HEK293T (cell line): ENCODE results near the gene RBFA.
A peak's percentile ranks its signal among the peaks of the same experiment; 100 is the strongest.

ENCODE experiments used
- CTCF ChIA-PET: fragments of 350-600 bp; formaldehyde crosslinking; extraction: SDS; loops from one replicate; lab custom pipeline; 2021; ENCODE audit warnings: antibody characterized with exemption, inconsistent platforms; lab: Yijun Ruan, JAX
- POLR2A ChIA-PET: fragments of 350-600 bp; formaldehyde crosslinking; extraction: SDS; loops from one replicate; lab custom pipeline; 2020; ENCODE audit warnings: antibody characterized with exemption, inconsistent platforms; lab: Yijun Ruan, JAX
- DNase-seq: peaks from one replicate; pipeline ENCODE4 v3.0.0; 2012; ENCODE audit warnings: mixed read lengths; ENCODE audit errors: extremely low spot score
- ARNT ChIP-seq: fragments of 450-650 bp; IDR thresholded peaks from 2 replicates; pipeline ENCODE4 v1.6.1; 2017; ENCODE audit warnings: mild to moderate bottlenecking
- BHLHE40 ChIP-seq: fragments of 450-650 bp; IDR thresholded peaks from 2 replicates; pipeline ENCODE4 v1.6.1; 2016; ENCODE audit warnings: mild to moderate bottlenecking, moderate library complexity, borderline replicate concordance
- CTBP1 ChIP-seq: fragments of 450-650 bp; IDR thresholded peaks from 2 replicates; pipeline ENCODE4 v1.6.1; 2016; ENCODE audit warnings: borderline replicate concordance
- ELF4 ChIP-seq: fragments of 450-650 bp; IDR thresholded peaks from 2 replicates; pipeline ENCODE4 v1.6.1; 2017; ENCODE audit warnings: antibody characterized with exemption
- FOXA1 ChIP-seq: fragments of 450-650 bp; IDR thresholded peaks from 2 replicates; pipeline ENCODE4 v1.6.1; 2016; ENCODE audit warnings: mild to moderate bottlenecking
- FOXK2 ChIP-seq: fragments of 450-650 bp; IDR thresholded peaks from 2 replicates; pipeline ENCODE4 v1.6.1; 2016; ENCODE audit warnings: mild to moderate bottlenecking
- FOXM1 ChIP-seq: fragments of 450-650 bp; IDR thresholded peaks from 2 replicates; pipeline ENCODE4 v1.6.1; 2017; ENCODE audit warnings: mild to moderate bottlenecking, borderline replicate concordance
- HDGF ChIP-seq: fragments of 450-650 bp; IDR thresholded peaks from 2 replicates; pipeline ENCODE4 v1.6.1; 2017; ENCODE audit warnings: antibody characterized with exemption, borderline replicate concordance
- L3MBTL2 ChIP-seq: fragments of 450-650 bp; conservative IDR thresholded peaks from 2 replicates; pipeline ENCODE4 v1.6.1; 2016; ENCODE audit warnings: mild to moderate bottlenecking
- LEF1 ChIP-seq: fragments of 450-650 bp; IDR thresholded peaks from 2 replicates; pipeline ENCODE4 v1.6.1; 2017; ENCODE audit warnings: mild to moderate bottlenecking, borderline replicate concordance
- NFRKB ChIP-seq: fragments of 450-650 bp; IDR thresholded peaks from 2 replicates; pipeline ENCODE4 v1.6.1; 2016; ENCODE audit warnings: mild to moderate bottlenecking, moderate library complexity
- SP1 ChIP-seq: fragments of 450-650 bp; IDR thresholded peaks from 2 replicates; pipeline ENCODE4 v1.6.1; 2017
- SUZ12 ChIP-seq: fragments of 450-650 bp; IDR thresholded peaks from 2 replicates; pipeline ENCODE4 v1.6.1; 2016; ENCODE audit warnings: mild to moderate bottlenecking
- TARDBP ChIP-seq: fragments of 450-650 bp; IDR thresholded peaks from 2 replicates; pipeline ENCODE4 v1.6.1; 2016
- ZNF384 ChIP-seq: fragments of 450-650 bp; IDR thresholded peaks from 2 replicates; pipeline ENCODE4 v1.6.1; 2016
- TF ChIP-seq, protein P1 (sequence below): fragments of 450-650 bp; IDR thresholded peaks from 2 replicates; pipeline ENCODE4 v1.6.1; 2016

The RBFA gene

DNA sequence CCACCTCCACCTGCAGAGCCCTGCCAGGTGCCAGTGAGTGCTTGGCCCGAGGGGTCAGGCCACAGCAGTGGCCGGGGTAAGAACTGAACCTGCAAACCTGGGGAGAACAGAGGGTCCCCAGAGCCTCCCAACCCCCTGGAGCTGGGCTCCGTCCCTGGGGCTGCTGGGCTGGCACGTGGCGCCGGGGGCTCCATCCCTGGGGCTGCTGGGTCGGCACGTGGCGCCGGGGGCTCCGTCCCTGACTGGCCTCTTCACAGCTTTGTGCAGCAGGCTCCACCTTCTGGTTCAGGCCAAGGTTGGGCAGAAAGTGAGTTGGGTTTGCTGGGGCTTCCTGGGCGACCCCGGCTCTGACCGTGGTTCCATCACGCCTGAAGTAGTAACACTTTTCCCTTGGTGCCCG, 12.2 kb downstream of the RBFA start:
- TF ChIP-seq ARNT, result no peak
- no peak for TF ChIP-seq BHLHE40
- CTCF ChIA-PET, result no interaction called here
- DNase-seq, result no peak
- POLR2A ChIA-PET, result no interaction called here

GRCh38 chr18:80046961-80047541, 12.8 kb downstream of the RBFA start:
- ChIA-PET CTCF (no interaction called here), POLR2A (no interaction called here)
- TF ChIP-seq SUZ12, result no peak
- no peak for TF ChIP-seq ELF4
- no peak for TF ChIP-seq ARNT
- TF ChIP-seq TARDBP, result no peak
- TF ChIP-seq FOXA1, result no peak
- TF ChIP-seq FOXM1, result no peak
- TF ChIP-seq L3MBTL2, result no peak
- TF ChIP-seq NFRKB, result no peak
- TF ChIP-seq ZNF384, result no peak
- DNase-seq, result no peak

DNA sequence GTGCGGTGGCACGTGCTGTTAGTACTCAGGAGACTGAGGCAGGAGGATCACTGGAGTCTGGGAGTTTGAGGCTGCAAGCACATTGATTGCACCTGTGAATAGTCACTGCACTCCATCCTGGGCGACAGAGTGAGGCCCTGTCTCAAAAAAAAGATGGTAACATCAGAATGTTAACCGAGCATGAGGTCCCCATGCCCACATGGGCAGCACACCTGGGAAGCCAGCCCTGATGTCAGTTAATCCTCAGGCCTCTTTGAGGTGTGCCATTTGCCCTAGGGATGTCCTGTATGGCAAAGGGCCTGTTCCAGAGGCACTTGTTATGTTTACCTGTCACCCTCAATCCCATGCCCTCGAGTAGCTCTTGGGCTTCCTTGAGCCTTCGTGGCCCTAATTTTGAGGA, 16.6 kb downstream of the RBFA start:
- TF ChIP-seq TARDBP (no peak), L3MBTL2 (peak; percentile 68)
- DNase-seq, result no peak
- ChIA-PET CTCF (no interaction called here), POLR2A (no interaction called here)

DNA sequence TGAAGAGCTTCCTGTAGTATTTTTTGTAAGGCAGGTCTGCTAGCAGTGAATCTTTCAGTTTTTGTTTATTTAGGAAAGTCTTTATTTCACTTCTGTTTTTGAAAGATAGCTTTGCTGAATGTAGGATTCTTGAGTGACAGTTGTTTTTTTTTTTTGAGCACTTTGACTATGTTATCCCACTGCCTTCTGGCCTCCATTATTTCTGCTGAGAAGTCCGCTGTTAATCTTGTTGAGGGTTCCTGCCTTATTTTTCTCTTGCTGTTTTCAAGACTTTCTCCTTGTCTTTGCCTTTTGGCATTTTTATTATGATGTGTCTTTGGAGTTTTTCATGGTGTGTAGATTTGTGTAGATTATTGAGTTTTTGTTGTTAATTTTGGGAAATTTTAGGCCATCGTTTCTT, 21.9 kb downstream of the RBFA start:
- TF ChIP-seq FOXK2 (no peak), ZNF384 (0 out of 2 replicates have a peak, but pooled peaks have one; percentile 23)
- POLR2A ChIA-PET, result no interaction called here
- CTCF ChIA-PET, result no interaction called here
- no peak for DNase-seq

DNA sequence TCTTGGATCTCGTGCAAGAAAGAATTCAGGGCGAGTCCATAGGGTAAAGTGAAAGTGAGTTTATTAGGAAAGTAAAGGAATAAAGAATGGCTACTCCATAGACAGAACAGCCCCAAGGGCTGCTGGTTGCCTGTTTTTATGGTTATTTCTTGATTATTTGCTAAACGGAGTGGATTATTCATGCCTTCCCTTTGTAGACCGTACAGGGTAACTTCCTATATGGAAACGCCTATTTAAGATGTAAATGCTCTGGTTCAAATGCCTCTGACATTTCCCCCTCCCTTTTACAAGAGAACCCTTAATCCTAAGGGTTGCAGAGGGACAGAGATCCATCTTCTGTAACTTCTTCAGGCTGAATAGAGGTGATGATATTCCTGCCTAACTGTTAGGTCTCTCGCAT, 25.7 kb downstream of the RBFA start:
- TF ChIP-seq, protein P1, sequence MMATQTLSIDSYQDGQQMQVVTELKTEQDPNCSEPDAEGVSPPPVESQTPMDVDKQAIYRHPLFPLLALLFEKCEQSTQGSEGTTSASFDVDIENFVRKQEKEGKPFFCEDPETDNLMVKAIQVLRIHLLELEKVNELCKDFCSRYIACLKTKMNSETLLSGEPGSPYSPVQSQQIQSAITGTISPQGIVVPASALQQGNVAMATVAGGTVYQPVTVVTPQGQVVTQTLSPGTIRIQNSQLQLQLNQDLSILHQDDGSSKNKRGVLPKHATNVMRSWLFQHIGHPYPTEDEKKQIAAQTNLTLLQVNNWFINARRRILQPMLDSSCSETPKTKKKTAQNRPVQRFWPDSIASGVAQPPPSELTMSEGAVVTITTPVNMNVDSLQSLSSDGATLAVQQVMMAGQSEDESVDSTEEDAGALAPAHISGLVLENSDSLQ, result no peak
- no peak for TF ChIP-seq FOXK2
- TF ChIP-seq LEF1, result no peak
- TF ChIP-seq ELF4, result no peak
- TF ChIP-seq SP1, result no peak
- no peak for TF ChIP-seq TARDBP
- no peak for TF ChIP-seq ZNF384
- no peak for TF ChIP-seq CTBP1
- TF ChIP-seq HDGF, result no peak
- TF ChIP-seq ARNT, result no peak
- no peak for TF ChIP-seq BHLHE40
- no peak for TF ChIP-seq NFRKB
- TF ChIP-seq FOXA1, result no peak
- no peak for TF ChIP-seq SUZ12
- TF ChIP-seq L3MBTL2, result no peak
- TF ChIP-seq FOXM1, result no peak
- POLR2A ChIA-PET, result no interaction called here
- CTCF ChIA-PET, result no interaction called here
- DNase-seq, result no peak

DNA sequence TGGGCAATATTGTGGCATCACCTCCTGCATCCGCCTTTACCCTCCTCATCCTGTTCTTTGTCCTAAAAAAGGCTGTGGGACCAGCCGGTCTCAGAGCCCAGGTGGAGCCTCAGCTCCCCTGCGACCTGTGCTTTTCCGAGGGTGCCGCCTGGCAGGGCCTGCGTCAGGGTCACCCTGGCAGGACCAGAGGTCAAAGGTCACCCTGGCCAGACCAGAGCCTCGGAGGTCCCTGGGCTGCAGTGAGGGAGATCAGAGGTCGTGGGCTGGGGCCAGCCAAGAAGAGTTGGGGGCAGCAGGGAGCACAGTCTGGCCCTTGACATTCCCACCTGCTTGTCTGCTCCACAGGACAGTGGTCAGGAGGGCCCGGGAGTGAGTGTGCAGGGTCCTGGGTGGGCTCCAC, 31.5 kb downstream of the RBFA start:
- no peak for DNase-seq
- POLR2A ChIA-PET, result no interaction called here
- CTCF ChIA-PET, result no interaction called here
- TF ChIP-seq ELF4 (no peak), FOXA1 (no peak), L3MBTL2 (no peak), CTBP1 (no peak), FOXM1 (no peak), ZNF384 (no peak), FOXK2 (no peak), SUZ12 (no peak), BHLHE40 (no peak), HDGF (no peak), TARDBP (no peak), NFRKB (no peak), ARNT (no peak), LEF1 (no peak)

DNA sequence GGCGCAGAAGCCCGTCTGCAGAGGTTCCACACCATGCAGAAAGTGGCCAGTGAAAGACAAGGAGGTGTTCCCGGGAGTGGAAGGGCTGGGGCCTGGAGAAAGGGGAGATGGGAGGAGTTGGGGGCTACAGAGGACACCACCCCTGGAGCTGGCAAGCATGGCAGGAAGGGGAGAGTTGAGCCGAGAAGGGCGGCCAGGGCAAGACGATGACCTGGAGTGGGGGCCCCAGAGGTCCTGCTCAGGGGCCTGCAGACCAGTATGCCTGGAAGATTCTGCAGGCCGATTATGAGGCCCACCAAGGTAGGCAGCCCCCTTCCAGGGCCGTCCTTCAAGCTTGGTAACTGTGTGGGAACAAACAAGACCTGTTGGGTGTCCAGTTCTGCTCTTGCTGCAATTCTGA, 33.1 kb downstream of the RBFA start:
- CTCF ChIA-PET, result no interaction called here
- POLR2A ChIA-PET, result no interaction called here
- TF ChIP-seq ARNT, result no peak
- TF ChIP-seq, protein P1, result no peak
- no peak for DNase-seq

GRCh38 chr18:80067897-80068296, 33.7 kb downstream of the RBFA start:
- no peak for DNase-seq
- TF ChIP-seq L3MBTL2, result no peak
- no peak for TF ChIP-seq FOXK2
- no peak for TF ChIP-seq SP1
- TF ChIP-seq NFRKB, result no peak
- no peak for TF ChIP-seq ZNF384
- TF ChIP-seq CTBP1, result no peak
- TF ChIP-seq, protein P1, result no peak
- TF ChIP-seq BHLHE40, result no peak
- POLR2A ChIA-PET, result no interaction called here
- CTCF ChIA-PET, result no interaction called here
